ENCODE measurements around the gene PSME1.

Gene PSME1

DNA sequence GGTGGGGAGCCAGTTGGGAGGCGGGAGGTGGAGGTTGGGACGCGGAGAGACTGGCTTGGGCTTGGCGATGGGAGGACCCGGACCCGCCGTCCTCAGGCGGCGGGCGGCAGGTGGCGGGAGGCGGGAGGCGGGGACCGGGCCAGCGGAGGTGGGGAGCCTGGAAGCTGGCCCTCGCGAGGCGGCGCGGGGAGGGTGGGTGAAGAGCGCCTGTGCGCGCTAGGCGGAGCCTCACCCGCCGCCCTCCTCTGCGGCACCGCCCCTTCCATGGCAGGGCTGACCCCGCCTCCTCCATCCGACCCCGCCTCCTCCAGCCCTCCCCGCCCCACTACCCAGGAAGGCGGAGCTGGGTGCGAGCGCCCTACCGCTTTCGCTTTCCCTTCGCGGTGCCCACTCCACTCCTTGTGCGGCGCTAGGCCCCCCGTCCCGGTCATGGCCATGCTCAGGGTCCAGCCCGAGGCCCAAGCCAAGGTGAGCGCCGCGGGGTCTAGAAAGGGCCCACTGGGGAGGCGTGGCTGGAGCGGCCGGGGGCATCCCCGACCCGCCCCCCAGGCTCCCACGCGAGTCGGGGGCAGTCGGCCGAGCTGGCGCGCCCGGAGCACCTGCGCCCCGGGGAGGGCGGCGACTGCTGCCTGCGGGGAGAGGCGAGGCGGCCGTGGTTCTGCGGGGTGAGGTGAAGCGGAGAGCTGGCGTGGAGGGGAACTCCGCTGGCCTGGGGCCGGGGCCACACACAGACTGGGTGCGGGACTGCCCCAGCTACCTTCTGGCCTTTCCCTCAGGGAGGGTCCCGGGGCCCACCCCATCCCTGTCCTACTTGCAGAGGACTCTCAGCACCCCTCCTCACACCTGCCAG is at the start of gene PSME1:
Gene PSME1 (plus strand): TSS at position 361 of the 850 bp plus-strand sequence. CDS start 69 bp downstream, at position 430.
- DNase-seq = peak; percentile 94

- DNase-seq = no peak
Observed at GRCh38 chr14:24087004-24087403, 49.0 kb upstream of the PSME1 start.

GRCh38 chr14:24088095-24088494 is 47.9 kb upstream of the PSME1 start:
- DNase-seq = no peak

- no peak for DNase-seq
Observed at GRCh38 chr14:24089890-24090289, 46.1 kb upstream of the PSME1 start.

GRCh38 chr14:24092110-24092504 is 43.9 kb upstream of the PSME1 start:
- DNase-seq = no peak

- no peak for DNase-seq
Observed at GRCh38 chr14:24092505-24093206, 43.3 kb upstream of the PSME1 start.

- no peak for DNase-seq
Observed at GRCh38 chr14:24093207-24093900, 42.6 kb upstream of the PSME1 start.

- peak; percentile 94 for DNase-seq
Observed at GRCh38 chr14:24093901-24094840, 41.8 kb upstream of the PSME1 start, which contains the start of gene PCK2. TSS of gene PCK2 (plus strand) at chr14:24094311. CDS start at chr14:24094406, 95 bp downstream.

GRCh38 chr14:24094841-24095270 is 41.1 kb upstream of the PSME1 start:
- DNase-seq = no peak

- DNase-seq = no peak
Observed at GRCh38 chr14:24095271-24096068, 40.5 kb upstream of the PSME1 start.

DNA sequence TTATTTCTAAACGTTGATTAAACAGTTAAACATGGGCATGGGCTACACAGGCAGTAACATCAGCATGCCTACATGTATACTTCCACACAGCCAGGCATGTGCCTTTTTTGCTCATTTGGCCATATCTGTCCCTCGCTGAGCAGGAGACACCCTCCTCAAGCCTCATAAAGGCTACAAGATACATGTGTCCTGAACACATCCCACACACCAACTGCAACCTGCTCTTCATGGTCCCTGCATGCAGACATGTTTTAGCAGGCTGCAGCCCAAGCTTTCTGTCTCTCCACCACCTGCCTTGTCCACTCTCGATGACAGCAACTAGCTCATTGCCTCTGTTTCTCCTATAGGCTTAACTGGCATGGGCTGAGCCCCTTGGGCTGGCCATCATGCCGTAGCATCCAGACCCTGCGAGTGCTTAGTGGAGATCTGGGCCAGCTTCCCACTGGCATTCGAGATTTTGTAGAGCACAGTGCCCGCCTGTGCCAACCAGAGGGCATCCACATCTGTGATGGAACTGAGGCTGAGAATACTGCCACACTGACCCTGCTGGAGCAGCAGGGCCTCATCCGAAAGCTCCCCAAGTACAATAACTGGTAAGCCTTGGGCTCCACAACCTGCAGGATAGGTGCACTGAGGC is 39.3 kb upstream of the PSME1 start:
- DNase-seq = no peak

GRCh38 chr14:24098229-24098926 is 37.6 kb upstream of the PSME1 start:
- DNase-seq = no peak

DNA sequence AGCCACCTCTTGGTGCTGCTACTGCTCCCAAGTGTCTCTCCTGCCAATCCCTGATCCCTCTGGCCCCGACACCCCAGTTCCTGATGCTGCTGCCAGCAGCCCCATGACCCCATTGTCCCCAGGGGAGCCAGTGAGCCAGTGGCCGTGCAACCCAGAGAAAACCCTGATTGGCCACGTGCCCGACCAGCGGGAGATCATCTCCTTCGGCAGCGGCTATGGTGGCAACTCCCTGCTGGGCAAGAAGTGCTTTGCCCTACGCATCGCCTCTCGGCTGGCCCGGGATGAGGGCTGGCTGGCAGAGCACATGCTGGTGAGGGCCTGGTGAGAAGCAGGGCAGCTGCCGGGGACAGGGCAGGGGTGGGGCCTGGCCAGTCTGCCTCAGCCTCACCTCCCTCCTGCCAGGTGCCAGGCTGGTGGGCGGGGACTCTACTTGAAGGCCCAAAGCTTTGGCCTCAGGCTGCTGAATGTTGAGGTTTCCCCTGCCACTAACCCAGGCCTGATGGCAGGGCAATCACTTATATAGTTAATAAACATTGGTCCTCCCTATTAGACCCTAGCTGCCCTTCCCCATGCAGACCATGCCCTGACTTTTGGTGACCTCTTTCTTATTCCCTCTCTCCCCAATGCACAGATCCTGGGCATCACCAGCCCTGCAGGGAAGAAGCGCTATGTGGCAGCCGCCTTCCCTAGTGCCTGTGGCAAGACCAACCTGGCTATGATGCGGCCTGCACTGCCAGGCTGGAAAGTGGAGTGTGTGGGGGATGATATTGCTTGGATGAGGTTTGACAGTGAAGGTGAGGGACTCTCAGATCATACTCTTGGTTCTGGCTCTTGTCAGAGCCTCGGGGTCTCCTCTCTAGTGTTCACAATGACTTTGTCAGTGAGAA is 36.8 kb upstream of the PSME1 start:
- DNase-seq = no peak

GRCh38 chr14:24100197-24100981 is 35.6 kb upstream of the PSME1 start:
- no peak for DNase-seq

DNA sequence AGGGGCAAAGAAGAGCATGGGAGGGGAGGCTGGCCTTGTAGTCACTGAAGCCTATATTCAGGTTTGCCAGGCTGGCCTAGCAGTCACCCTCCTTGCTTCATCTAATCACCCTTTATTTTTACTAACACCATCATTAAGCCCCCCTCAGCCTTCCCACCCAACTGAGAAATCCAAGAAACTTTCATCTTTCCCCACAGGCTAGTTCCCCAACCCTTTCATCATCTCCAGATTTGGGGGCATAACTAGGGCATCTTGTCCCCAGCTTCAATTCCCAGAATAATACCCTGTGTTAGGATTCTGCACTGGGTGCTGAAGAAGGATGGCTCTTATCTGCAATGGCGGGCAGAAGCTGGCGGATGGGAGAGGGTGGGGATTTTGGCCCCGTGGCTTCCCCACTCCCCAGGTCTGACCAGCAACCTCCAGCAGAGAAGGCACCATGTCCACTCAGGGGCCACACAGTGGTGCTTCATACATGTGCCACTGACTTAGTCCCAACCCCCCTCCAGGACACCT is 35.0 kb upstream of the PSME1 start:
- DNase-seq = no peak

GRCh38 chr14:24102357-24103048 is 33.5 kb upstream of the PSME1 start:
- no peak for DNase-seq

DNA sequence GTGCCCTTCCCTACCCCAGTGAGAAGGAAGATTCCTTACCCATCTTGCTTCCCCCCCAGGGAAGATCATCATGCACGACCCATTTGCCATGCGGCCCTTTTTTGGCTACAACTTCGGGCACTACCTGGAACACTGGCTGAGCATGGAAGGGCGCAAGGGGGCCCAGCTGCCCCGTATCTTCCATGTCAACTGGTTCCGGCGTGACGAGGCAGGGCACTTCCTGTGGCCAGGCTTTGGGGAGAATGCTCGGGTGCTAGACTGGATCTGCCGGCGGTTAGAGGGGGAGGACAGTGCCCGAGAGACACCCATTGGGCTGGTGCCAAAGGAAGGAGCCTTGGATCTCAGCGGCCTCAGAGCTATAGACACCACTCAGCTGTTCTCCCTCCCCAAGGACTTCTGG is 32.5 kb upstream of the PSME1 start:
- no peak for DNase-seq
